Measurements from ENCODE around the gene ARHGAP24. TPM values are rescaled to one million over a fixed set of nuclear protein-coding genes. Genes with fewer than 3 reads are reported as not detected.

ARHGAP24 gene
- total and polyA plus RNA-seq, 2 of the 13 experiments (the other 11 are each of a cell fraction or from before 2014, with no cell fraction given) = 0.07 to 0.55 TPM

GRCh38 chr4:85925071-85925470, 450.1 kb downstream of the ARHGAP24 start (continued):
- TF ChIP-seq ZNF597 (CRISPR knock-in tag; IDR thresholded peaks at IDR 0.05) (no peak), HES4 (CRISPR knock-in tag; IDR thresholded peaks at IDR 0.05; ENCODE audit: borderline replicate concordance) (no peak), ZNF207 (IDR thresholded peaks at IDR 0.05; ENCODE audit: borderline replicate concordance) (no peak)

- BruUV-seq (replicated peaks) = no TSS peak
- ChIA-PET CTCF (ENCODE audit: low intra/inter-chr PET ratio, low total read pairs) (no interaction called here), POLR2A (no interaction called here)
- H3K4me1 ChIP-seq (ENCODE audit: insufficient read depth, low read length) = peaks cover 25% of the 10 kb centered on the region
- 22% methylated on average over 5 of the region's 5 CpGs for WGBS (ENCODE audit: low lambda C conversion rate)
- H3K27ac ChIP-seq (ENCODE audit: extremely low read length, insufficient read depth, low read length) = no peak overlapping the region
- FAIRE-seq = peak; percentile 95
- no peaks in the 10 kb centered on the region for H3K9me3 ChIP-seq (ENCODE audit: low read length)
- intact Hi-C loops (cut with micrococcal nuclease; ENCODE audit: unreplicated experiment) = no loop called here
- no peak overlapping the region for H2AFZ ChIP-seq (ENCODE audit: low read length)
- H3K27me3 ChIP-seq (ENCODE audit: control insufficient read depth in 1 of 2, insufficient read depth in 2 of 2, low read length in 2 of 2) = no peaks in the 10 kb centered on the region; a peak in 1 of 5 replicates
- peak overlapping the region in 2 of 3 experiments; percentile 31 to 50; a peak in 2 of 6 replicates for H3K4me3 ChIP-seq (replicated peaks in 1 of 3; ENCODE audit: insufficient read depth in 1 of 3, low read depth in 2 of 3, low read length in 3 of 3)
- ATAC-seq = peak; percentile 98
- no peaks in the 10 kb centered on the region for H3K36me3 ChIP-seq (replicated peaks in 1 of 2; ENCODE audit: control insufficient read depth in 1 of 2, insufficient read depth in 2 of 2, low read length in 2 of 2)
- no peaks in the 10 kb centered on the region for H3K79me2 ChIP-seq (ENCODE audit: insufficient read depth, low read length)
- in situ Hi-C loops (cut with HindIII; ENCODE audit: extremely low pct_ligation_motif_present, low pct_unique_long_range_greater_than_20kb) = no loop called here
- peak overlapping the region; percentile 77 for H3K4me2 ChIP-seq (ENCODE audit: low read depth, low read length)
- H3K9ac ChIP-seq (ENCODE audit: insufficient read depth, low read depth, low read length) = no peak overlapping the region
- peak; percentile 54 for DNase-seq (ENCODE audit: low spot score)
- H4K20me1 ChIP-seq (ENCODE audit: insufficient read depth, low read length) = no peaks in the 10 kb centered on the region
- peak; percentile 81 for TF ChIP-seq HNF1B (CRISPR knock-in tag; IDR thresholded peaks at IDR 0.05)
- peak; percentile 83; the same call in 1 of the 2 replicates for TF ChIP-seq GFI1 (CRISPR knock-in tag; IDR thresholded peaks at IDR 0.05; ENCODE audit: borderline replicate concordance)
- no peak for TF ChIP-seq NFYB (CRISPR knock-in tag; IDR thresholded peaks at IDR 0.05)
- TF ChIP-seq TEAD3 (CRISPR knock-in tag; optimal IDR thresholded peaks at IDR 0.05; ENCODE audit: borderline replicate concordance) = peak; percentile 16
- peak; percentile 29; the same call in 1 of the 2 replicates for TF ChIP-seq NR2F6 (IDR thresholded peaks at IDR 0.05)
- TF ChIP-seq NR2F6 (CRISPR knock-in tag; IDR thresholded peaks at IDR 0.05) = peak; percentile 62; the same call in 1 of the 2 replicates
- peak; percentile 31 to 48; a peak in 3 of 4 replicates for TF ChIP-seq NR2F1 (CRISPR knock-in tag; IDR thresholded peaks at IDR 0.05)
- no peak for TF ChIP-seq MLXIP (CRISPR knock-in tag; IDR thresholded peaks at IDR 0.05; ENCODE audit: borderline replicate concordance)
- TF ChIP-seq SOX13 (IDR thresholded peaks at IDR 0.05) = no peak
- peak in 1 of 2 experiments; percentile 32; a peak in 1 of 4 replicates for TF ChIP-seq SOX13 (CRISPR knock-in tag; conservative IDR thresholded peaks at IDR 0.05 in 1 of 2, IDR thresholded peaks at IDR 0.05 in 1 of 2)
- TF ChIP-seq ZNF414 (CRISPR knock-in tag; IDR thresholded peaks at IDR 0.05) = no peak
Observed at GRCh38 chr4:85928775-85929591, 454.0 kb downstream of the ARHGAP24 start.

Measured in HepG2 (cell line).